ENCODE results near the gene SOWAHD. TPM values are rescaled to one million over a fixed set of nuclear protein-coding genes. Genes with fewer than 3 reads are reported as not detected.

The SOWAHD gene
- total RNA-seq, 2 donors from 2014 or later = 2.6 TPM; not detected in 1

DNA sequence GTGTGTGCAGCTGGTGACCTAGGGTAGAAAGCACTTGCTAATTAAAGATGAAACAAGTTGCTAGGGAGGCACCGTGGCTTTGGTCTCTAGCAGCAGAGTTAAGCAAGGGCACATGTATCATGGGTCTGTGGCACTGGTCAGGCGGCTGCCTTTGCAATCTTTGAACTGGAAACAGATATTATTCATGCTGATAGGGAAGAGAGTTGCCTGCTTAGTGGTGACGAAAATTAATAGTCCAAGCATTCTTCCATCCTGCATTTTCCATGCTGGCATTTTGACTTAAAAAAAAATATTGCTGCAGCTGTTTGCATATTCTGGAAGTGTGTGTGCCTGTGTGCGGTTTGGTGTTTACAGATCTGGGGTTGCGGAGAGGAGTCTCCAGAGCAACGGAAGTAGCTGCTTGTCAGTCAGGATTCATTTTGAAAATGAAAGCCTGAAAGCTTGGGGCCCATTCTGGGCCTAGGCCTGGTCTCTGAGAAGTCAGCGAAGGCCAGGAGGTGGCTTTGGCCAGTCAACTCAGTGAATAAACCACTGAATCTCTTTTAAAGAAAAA lies 2.3 kb upstream of the SOWAHD start:
- Histone ChIP-seq H3K4me1 (peaks cover 23% of the 10 kb centered on the region), H3K27ac (peak overlapping the region in 2 of 4 donors; percentile 47 to 66), H3K27me3 (no peaks in the 10 kb centered on the region), H3K36me3 (replicated peaks in 1 of 2; ENCODE audit: insufficient read depth in 1 of 2, low read depth in 2 of 2) (no peaks in the 10 kb centered on the region), H3K9me3 (no peaks in the 10 kb centered on the region), H3K4me3 (no peak overlapping the region)
- DNase-seq (no peak), ATAC-seq (no peak)
- intact Hi-C loops (cut with DNase I) = no loop called here
- WGBS, 2 donors = 54 to 71% methylated on average over 6 of the region's 7 CpGs
- no peak for TF ChIP-seq POLR2A (IDR thresholded peaks at IDR 0.05)
- TF ChIP-seq, protein P1, sequence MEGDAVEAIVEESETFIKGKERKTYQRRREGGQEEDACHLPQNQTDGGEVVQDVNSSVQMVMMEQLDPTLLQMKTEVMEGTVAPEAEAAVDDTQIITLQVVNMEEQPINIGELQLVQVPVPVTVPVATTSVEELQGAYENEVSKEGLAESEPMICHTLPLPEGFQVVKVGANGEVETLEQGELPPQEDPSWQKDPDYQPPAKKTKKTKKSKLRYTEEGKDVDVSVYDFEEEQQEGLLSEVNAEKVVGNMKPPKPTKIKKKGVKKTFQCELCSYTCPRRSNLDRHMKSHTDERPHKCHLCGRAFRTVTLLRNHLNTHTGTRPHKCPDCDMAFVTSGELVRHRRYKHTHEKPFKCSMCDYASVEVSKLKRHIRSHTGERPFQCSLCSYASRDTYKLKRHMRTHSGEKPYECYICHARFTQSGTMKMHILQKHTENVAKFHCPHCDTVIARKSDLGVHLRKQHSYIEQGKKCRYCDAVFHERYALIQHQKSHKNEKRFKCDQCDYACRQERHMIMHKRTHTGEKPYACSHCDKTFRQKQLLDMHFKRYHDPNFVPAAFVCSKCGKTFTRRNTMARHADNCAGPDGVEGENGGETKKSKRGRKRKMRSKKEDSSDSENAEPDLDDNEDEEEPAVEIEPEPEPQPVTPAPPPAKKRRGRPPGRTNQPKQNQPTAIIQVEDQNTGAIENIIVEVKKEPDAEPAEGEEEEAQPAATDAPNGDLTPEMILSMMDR (IDR thresholded peaks at IDR 0.05) = no peak

GRCh38 chrX:119756926-119757635 lies 1.3 kb upstream of the SOWAHD start:
- Histone ChIP-seq H3K4me1 (peaks cover 23% of the 10 kb centered on the region), H3K27me3 (no peaks in the 10 kb centered on the region), H3K4me3 (no peak overlapping the region), H3K27ac (peak overlapping the region in 3 of 4 donors; percentile 47 to 66 (median 48)), H3K36me3 (replicated peaks in 1 of 2; ENCODE audit: insufficient read depth in 1 of 2, low read depth in 2 of 2) (no peaks in the 10 kb centered on the region), H3K9me3 (no peaks in the 10 kb centered on the region)
- TF ChIP-seq POLR2A (IDR thresholded peaks at IDR 0.05) = no peak
- TF ChIP-seq, protein P1 (IDR thresholded peaks at IDR 0.05) = no peak
- ATAC-seq (peak; percentile 42), DNase-seq (peak in 2 of 4 donors; percentile 12 to 26)
- intact Hi-C loops (cut with DNase I) = no loop called here
- WGBS, 2 donors = 35 to 39% methylated on average over 6 to 10 of the region's 10 CpGs

DNA sequence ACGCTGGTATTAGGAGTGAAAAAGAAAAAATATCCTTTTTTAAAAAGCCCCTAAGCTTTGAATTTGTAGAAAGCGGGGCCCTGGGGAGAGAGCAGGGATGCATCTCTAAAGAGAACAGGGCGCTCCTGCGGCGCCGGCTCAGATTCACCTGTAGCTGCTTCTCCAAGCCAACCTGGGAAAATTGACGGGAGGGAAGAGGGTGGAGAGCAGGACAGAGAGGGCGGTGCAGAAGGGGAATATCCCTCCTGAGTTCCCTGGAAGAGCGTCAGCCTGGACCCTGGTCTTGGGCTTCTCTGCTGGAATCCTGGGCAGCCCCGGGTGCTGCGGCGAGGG lies 776 bp upstream of the SOWAHD start:
- DNase-seq = no peak
- H3K9me3 ChIP-seq = no peaks in the 10 kb centered on the region
- WGBS, 2 donors = 21 to 43% methylated on average over 6 to 11 of the region's 12 CpGs
- H3K36me3 ChIP-seq (replicated peaks in 1 of 2; ENCODE audit: insufficient read depth in 1 of 2, low read depth in 2 of 2) = no peaks in the 10 kb centered on the region
- TF ChIP-seq POLR2A (IDR thresholded peaks at IDR 0.05) = no peak
- TF ChIP-seq, protein P1 (IDR thresholded peaks at IDR 0.05) = no peak
- H3K27ac ChIP-seq = peak overlapping the region in 3 of 4 donors; percentile 47 to 66 (median 48)
- intact Hi-C loops (cut with DNase I) = no loop called here
- H3K4me3 ChIP-seq = peak overlapping the region in 1 of 2 donors; percentile 25
- H3K4me1 ChIP-seq = peaks cover 23% of the 10 kb centered on the region
- ATAC-seq = no peak
- no peaks in the 10 kb centered on the region for H3K27me3 ChIP-seq

DNA sequence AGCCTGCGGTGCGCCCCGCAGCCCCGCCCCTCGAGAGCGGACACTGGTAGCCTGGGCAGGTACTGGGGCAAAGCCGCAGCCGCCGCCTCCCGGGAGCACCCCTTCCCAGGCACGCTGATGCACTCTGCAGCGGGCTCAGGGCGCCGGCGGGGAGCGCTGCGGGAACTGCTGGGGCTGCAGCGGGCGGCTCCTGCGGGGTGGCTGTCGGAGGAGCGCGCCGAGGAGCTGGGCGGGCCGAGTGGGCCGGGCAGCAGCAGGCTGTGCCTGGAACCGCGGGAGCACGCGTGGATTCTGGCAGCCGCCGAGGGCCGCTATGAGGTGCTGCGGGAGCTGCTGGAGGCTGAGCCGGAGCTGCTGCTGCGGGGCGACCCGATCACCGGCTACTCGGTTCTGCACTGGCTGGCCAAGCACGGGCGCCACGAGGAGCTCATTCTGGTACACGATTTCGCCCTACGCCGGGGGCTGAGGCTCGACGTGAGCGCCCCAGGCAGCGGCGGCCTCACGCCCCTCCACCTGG lies 401 bp downstream of the SOWAHD start:
- peak in 3 of 4 donors; percentile 22 to 40 (median 31) for DNase-seq
- Histone ChIP-seq H3K9me3 (no peaks in the 10 kb centered on the region), H3K27ac (peak overlapping the region in 3 of 4 donors; percentile 47 to 66 (median 48)), H3K4me3 (peak overlapping the region in 1 of 2 donors; percentile 25), H3K36me3 (replicated peaks in 1 of 2; ENCODE audit: insufficient read depth in 1 of 2, low read depth in 2 of 2) (no peaks in the 10 kb centered on the region), H3K27me3 (no peaks in the 10 kb centered on the region), H3K4me1 (peaks cover 23% of the 10 kb centered on the region)
- TF ChIP-seq POLR2A (IDR thresholded peaks at IDR 0.05) = no peak
- TF ChIP-seq, protein P1 (IDR thresholded peaks at IDR 0.05) = no peak
- ATAC-seq = peak; percentile 60
- WGBS, 2 donors = 0% methylated on average over 28 of the region's 54 CpGs; no CpG with 5 or more reads in 1 of the 2 donors
- intact Hi-C loops (cut with DNase I) = no loop called here

Measured in body of pancreas (tissue), 4 donors.